ENCODE measurements around the gene TLCD1. TPM values are rescaled to one million over a fixed set of nuclear protein-coding genes. Genes with fewer than 3 reads are reported as not detected.

Gene TLCD1
- total and polyA plus RNA-seq, 10 of the 15 experiments (the other 5 are each of a cell fraction or from before 2014, with no cell fraction given) = 2.9 to 19.8 (median 7.7) TPM

DNA sequence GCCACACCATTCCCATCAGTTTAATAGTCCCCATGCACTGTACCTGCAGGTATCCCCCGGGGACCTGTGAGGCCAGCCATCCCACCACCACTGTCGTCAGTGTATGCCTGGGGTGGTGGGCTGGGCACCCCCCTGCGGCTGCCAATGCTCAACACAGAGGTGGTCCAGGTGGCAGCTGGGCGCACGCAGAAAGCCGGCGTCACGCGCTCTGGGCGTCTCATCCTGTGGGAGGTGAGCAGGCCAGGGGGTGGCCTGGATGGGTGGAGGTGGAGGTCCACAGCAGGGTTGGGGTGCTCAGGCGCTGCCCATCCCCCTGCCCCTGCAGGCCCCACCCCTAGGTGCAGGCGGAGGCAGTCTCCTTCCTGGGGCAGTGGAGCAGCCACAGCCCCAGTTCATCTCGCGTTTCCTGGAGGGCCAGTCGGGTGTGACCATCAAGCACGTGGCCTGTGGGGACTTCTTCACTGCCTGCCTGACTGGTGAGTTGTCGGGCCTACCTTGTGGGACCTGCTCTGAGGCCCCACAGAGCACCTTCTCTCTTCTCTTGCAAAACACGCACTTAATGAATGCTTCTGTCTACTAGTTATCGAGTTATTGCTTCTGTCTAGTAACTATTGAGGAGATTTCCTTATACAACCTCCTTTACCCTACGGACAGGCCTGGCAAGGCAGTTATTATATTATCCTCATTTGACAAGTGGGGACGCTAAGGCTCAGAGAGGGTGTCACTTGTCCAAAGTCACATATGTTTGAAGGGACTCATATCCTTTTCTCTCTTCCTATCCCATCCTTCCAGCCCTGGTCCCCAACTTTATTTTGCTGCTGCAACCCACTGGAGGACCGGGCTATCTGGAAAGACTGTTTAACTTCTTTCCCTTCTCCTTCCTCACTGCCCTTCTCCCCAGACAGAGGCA is 12.0 kb upstream of the TLCD1 start (continued):
- TF ChIP-seq, protein P1, sequence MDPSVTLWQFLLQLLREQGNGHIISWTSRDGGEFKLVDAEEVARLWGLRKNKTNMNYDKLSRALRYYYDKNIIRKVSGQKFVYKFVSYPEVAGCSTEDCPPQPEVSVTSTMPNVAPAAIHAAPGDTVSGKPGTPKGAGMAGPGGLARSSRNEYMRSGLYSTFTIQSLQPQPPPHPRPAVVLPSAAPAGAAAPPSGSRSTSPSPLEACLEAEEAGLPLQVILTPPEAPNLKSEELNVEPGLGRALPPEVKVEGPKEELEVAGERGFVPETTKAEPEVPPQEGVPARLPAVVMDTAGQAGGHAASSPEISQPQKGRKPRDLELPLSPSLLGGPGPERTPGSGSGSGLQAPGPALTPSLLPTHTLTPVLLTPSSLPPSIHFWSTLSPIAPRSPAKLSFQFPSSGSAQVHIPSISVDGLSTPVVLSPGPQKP (IDR thresholded peaks at IDR 0.05; ENCODE audit: low read depth, low read length) = no peak
- TF ChIP-seq, protein P2, sequence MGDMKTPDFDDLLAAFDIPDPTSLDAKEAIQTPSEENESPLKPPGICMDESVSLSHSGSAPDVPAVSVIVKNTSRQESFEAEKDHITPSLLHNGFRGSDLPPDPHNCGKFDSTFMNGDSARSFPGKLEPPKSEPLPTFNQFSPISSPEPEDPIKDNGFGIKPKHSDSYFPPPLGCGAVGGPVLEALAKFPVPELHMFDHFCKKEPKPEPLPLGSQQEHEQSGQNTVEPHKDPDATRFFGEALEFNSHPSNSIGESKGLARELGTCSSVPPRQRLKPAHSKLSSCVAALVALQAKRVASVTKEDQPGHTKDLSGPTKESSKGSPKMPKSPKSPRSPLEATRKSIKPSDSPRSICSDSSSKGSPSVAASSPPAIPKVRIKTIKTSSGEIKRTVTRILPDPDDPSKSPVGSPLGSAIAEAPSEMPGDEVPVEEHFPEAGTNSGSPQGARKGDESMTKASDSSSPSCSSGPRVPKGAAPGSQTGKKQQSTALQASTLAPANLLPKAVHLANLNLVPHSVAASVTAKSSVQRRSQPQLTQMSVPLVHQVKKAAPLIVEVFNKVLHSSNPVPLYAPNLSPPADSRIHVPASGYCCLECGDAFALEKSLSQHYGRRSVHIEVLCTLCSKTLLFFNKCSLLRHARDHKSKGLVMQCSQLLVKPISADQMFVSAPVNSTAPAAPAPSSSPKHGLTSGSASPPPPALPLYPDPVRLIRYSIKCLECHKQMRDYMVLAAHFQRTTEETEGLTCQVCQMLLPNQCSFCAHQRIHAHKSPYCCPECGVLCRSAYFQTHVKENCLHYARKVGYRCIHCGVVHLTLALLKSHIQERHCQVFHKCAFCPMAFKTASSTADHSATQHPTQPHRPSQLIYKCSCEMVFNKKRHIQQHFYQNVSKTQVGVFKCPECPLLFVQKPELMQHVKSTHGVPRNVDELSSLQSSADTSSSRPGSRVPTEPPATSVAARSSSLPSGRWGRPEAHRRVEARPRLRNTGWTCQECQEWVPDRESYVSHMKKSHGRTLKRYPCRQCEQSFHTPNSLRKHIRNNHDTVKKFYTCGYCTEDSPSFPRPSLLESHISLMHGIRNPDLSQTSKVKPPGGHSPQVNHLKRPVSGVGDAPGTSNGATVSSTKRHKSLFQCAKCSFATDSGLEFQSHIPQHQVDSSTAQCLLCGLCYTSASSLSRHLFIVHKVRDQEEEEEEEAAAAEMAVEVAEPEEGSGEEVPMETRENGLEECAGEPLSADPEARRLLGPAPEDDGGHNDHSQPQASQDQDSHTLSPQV (IDR thresholded peaks at IDR 0.05) = no peak; the same call in 1 of the 2 replicates
- TF ChIP-seq SPI1 (IDR thresholded peaks at IDR 0.05; ENCODE audit: borderline replicate concordance, insufficient read depth, low read depth, low read length) (no peak), RFX5 (IDR thresholded peaks at IDR 0.05; ENCODE audit: low read depth, low read length) (no peak), BRCA1 (IDR thresholded peaks at IDR 0.05; ENCODE audit: low read depth, low read length) (peak; percentile 13), FOS (IDR thresholded peaks at IDR 0.05; ENCODE audit: borderline replicate concordance, extremely low read depth, insufficient read length) (no peak), SIN3A (IDR thresholded peaks at IDR 0.05; ENCODE audit: low read depth, low read length) (peak; percentile 65; the same call in 1 of the 2 replicates), SUPT20H (IDR thresholded peaks at IDR 0.05; ENCODE audit: borderline replicate concordance, control insufficient read depth, low read depth, low read length) (no peak), NR2C1 (IDR thresholded peaks at IDR 0.05) (peak; percentile 64)
- TF ChIP-seq, protein P3, sequence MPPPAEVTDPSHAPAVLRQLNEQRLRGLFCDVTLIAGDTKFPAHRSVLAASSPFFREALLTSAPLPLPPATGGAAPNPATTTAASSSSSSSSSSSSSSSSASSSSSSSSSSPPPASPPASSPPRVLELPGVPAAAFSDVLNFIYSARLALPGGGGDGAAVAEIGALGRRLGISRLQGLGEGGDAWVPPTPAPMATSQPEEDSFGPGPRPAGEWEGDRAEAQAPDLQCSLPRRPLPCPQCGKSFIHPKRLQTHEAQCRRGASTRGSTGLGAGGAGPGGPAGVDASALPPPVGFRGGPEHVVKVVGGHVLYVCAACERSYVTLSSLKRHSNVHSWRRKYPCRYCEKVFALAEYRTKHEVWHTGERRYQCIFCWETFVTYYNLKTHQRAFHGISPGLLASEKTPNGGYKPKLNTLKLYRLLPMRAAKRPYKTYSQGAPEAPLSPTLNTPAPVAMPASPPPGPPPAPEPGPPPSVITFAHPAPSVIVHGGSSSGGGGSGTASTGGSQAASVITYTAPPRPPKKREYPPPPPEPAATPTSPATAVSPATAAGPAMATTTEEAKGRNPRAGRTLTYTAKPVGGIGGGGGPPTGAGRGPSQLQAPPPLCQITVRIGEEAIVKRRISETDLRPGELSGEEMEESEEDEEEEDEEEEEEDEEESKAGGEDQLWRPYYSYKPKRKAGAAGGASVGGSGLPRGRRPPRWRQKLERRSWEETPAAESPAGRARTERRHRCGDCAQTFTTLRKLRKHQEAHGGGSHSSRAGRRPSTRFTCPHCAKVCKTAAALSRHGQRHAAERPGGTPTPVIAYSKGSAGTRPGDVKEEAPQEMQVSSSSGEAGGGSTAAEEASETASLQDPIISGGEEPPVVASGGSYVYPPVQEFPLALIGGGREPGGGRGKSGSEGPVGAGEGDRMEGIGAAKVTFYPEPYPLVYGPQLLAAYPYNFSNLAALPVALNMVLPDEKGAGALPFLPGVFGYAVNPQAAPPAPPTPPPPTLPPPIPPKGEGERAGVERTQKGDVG (CRISPR knock-in tag; IDR thresholded peaks at IDR 0.05) = no peak
- TF ChIP-seq, protein P4, sequence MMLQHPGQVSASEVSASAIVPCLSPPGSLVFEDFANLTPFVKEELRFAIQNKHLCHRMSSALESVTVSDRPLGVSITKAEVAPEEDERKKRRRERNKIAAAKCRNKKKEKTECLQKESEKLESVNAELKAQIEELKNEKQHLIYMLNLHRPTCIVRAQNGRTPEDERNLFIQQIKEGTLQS (IDR thresholded peaks at IDR 0.05; ENCODE audit: borderline replicate concordance, extremely low read depth, low read depth, low read length) = no peak
- TF ChIP-seq, protein P5, sequence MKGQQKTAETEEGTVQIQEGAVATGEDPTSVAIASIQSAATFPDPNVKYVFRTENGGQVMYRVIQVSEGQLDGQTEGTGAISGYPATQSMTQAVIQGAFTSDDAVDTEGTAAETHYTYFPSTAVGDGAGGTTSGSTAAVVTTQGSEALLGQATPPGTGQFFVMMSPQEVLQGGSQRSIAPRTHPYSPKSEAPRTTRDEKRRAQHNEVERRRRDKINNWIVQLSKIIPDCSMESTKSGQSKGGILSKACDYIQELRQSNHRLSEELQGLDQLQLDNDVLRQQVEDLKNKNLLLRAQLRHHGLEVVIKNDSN (IDR thresholded peaks at IDR 0.05; ENCODE audit: borderline replicate concordance, extremely low read length, insufficient read depth, low read depth, low read length) = peak; percentile 85
- TF ChIP-seq, protein P6, sequence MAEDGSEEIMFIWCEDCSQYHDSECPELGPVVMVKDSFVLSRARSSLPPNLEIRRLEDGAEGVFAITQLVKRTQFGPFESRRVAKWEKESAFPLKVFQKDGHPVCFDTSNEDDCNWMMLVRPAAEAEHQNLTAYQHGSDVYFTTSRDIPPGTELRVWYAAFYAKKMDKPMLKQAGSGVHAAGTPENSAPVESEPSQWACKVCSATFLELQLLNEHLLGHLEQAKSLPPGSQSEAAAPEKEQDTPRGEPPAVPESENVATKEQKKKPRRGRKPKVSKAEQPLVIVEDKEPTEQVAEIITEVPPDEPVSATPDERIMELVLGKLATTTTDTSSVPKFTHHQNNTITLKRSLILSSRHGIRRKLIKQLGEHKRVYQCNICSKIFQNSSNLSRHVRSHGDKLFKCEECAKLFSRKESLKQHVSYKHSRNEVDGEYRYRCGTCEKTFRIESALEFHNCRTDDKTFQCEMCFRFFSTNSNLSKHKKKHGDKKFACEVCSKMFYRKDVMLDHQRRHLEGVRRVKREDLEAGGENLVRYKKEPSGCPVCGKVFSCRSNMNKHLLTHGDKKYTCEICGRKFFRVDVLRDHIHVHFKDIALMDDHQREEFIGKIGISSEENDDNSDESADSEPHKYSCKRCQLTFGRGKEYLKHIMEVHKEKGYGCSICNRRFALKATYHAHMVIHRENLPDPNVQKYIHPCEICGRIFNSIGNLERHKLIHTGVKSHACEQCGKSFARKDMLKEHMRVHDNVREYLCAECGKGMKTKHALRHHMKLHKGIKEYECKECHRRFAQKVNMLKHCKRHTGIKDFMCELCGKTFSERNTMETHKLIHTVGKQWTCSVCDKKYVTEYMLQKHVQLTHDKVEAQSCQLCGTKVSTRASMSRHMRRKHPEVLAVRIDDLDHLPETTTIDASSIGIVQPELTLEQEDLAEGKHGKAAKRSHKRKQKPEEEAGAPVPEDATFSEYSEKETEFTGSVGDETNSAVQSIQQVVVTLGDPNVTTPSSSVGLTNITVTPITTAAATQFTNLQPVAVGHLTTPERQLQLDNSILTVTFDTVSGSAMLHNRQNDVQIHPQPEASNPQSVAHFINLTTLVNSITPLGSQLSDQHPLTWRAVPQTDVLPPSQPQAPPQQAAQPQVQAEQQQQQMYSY (CRISPR knock-in tag; IDR thresholded peaks at IDR 0.05) = no peak

All from GM12878 (cell line).